HepG2 (cell line): Measurements from ENCODE around the gene MRPL34. TPM values are rescaled to one million over a fixed set of nuclear protein-coding genes. Genes with fewer than 3 reads are reported as not detected.

Source experiments
- ATF3 ChIP-seq: sonication (generic); formaldehyde crosslinking; IDR thresholded peaks from 2 replicates; pipeline ENCODE4 v1.4.0; 2020; ENCODE audit warnings: missing genetic modification reagents
- HNF1A ChIP-seq, 2 experiments: sonication (generic) in 1 of 2; formaldehyde crosslinking in 1 of 2; IDR thresholded peaks; 2 replicates each; pipeline versions ENCODE4 v1.4.0 to v1.6.1; 2016 to 2020; ENCODE audit warnings: borderline replicate concordance in 1 of 2, low read depth in 1 of 2, mild to moderate bottlenecking in 1 of 2, missing genetic modification reagents in 1 of 2
- KAT8 ChIP-seq: IDR thresholded peaks from 2 replicates; pipeline ENCODE4 v1.6.1; 2016; ENCODE audit warnings: missing genetic modification reagents, missing compliant biosample characterization
- KDM5A ChIP-seq: fragments of 200-600 bp; sonication (generic); IDR thresholded peaks from 2 replicates; pipeline ENCODE4 v1.7.0; 2018; ENCODE audit warnings: antibody characterized with exemption, mild to moderate bottlenecking, low read length, borderline replicate concordance
- MNT ChIP-seq: fragments of 450-650 bp; IDR thresholded peaks from 2 replicates; pipeline ENCODE4 v1.6.1; 2016
- MYPOP ChIP-seq: sonication (generic); formaldehyde crosslinking; IDR thresholded peaks from 2 replicates; pipeline ENCODE4 v1.8.1; 2023; ENCODE audit warnings: mild to moderate bottlenecking, moderate library complexity, missing genetic modification reagents
- RNF219 ChIP-seq: sonication (generic); formaldehyde crosslinking; IDR thresholded peaks from 2 replicates; pipeline ENCODE4 v1.5.0; 2020; ENCODE audit warnings: mild to moderate bottlenecking, missing genetic modification reagents
- SAFB2 ChIP-seq: sonication (generic); formaldehyde crosslinking; IDR thresholded peaks from 2 replicates; pipeline ENCODE4 v1.5.1; 2020; ENCODE audit warnings: missing genetic modification reagents, low read depth, mild to moderate bottlenecking, borderline replicate concordance
- SNAI1 ChIP-seq: sonication (generic); formaldehyde crosslinking; IDR thresholded peaks from 2 replicates; pipeline ENCODE4 v1.5.0; 2020; ENCODE audit warnings: mild to moderate bottlenecking, missing genetic modification reagents, borderline replicate concordance
- SOX5 ChIP-seq: IDR thresholded peaks from 2 replicates; pipeline ENCODE4 v1.6.1; 2016; ENCODE audit warnings: borderline replicate concordance
- THAP11 ChIP-seq: IDR thresholded peaks from 2 replicates; pipeline ENCODE4 v1.6.1; 2016; ENCODE audit warnings: missing biosample characterization, missing genetic modification reagents
- ZBTB20 ChIP-seq: sonication (generic); formaldehyde crosslinking; IDR thresholded peaks from 2 replicates; pipeline ENCODE4 v1.8.1; 2023; ENCODE audit warnings: missing genetic modification reagents, low read depth, mild to moderate bottlenecking, borderline replicate concordance
- ZBTB43 ChIP-seq: sonication (generic); formaldehyde crosslinking; conservative IDR thresholded peaks from 2 replicates; pipeline ENCODE4 v1.4.0; 2020; ENCODE audit warnings: missing genetic modification reagents
- ZNF605 ChIP-seq: sonication (generic); formaldehyde crosslinking; IDR thresholded peaks from 2 replicates; pipeline ENCODE4 v1.8.0; 2022; ENCODE audit warnings: mild to moderate bottlenecking, missing genetic modification reagents
- ZNF704 ChIP-seq: sonication (generic); formaldehyde crosslinking; IDR thresholded peaks from 2 replicates; pipeline ENCODE4 v1.8.1; 2023; ENCODE audit warnings: mild to moderate bottlenecking, inconsistent platforms, moderate library complexity, missing genetic modification reagents, borderline replicate concordance
- ZNF782 ChIP-seq: sonication (generic); formaldehyde crosslinking; IDR thresholded peaks from 2 replicates; pipeline ENCODE4 v1.4.0; 2020; ENCODE audit warnings: missing genetic modification reagents, mild to moderate bottlenecking, borderline replicate concordance
- polyA plus RNA-seq, 8 experiments: library from polyadenylated mRNA; depleted of rRNA in 3 of 8; stranded (reverse) in 7 of 8; unstranded in 1 of 8; fragments of >200 nt; fragmentation: Illumina TruSeq in 4 of 8; extraction: Trizol in 4 of 8; gene quantifications; 2 replicates each; pipeline versions ENCODE4 v1.2.1 to v1.2.3, GENCODE V29; 2011 to 2016; ENCODE audit warnings: low read depth in 4 of 8, missing spikeins in 1 of 8, mixed read lengths in 1 of 8; ENCODE audit not compliant: insufficient read depth in 1 of 8
- total RNA-seq, 5 experiments: library from RNA; depleted of rRNA; stranded (reverse); fragments of >200 nt; fragmentation: Illumina TruSeq; extraction: Trizol; gene quantifications; 2 replicates each; pipeline ENCODE4 v1.2.3, GENCODE V29; 2016; ENCODE audit warnings: low read depth in 1 of 5

MRPL34 gene
- total and polyA plus RNA-seq, 2 of the 13 experiments (the other 11 are each of a cell fraction or from before 2014, with no cell fraction given) = 74.0 to 77.3 TPM

- TF ChIP-seq RNF219 (CRISPR knock-in tag) (no peak), SOX5 (CRISPR knock-in tag) (peak; percentile 18; the same call in 1 of the 2 replicates), ZBTB20 (CRISPR knock-in tag) (peak; percentile 64; the same call in 1 of the 2 replicates), MNT (no peak), MYPOP (CRISPR knock-in tag) (no peak), THAP11 (CRISPR knock-in tag) (peak; percentile 67), SNAI1 (CRISPR knock-in tag) (no peak), ATF3 (peak; percentile 15; the same call in 1 of the 2 replicates), SAFB2 (CRISPR knock-in tag) (no peak), ZNF782 (CRISPR knock-in tag) (0 out of 2 replicates have a peak, but pooled peaks have one; percentile 32), ZNF704 (CRISPR knock-in tag) (peak; percentile 40; the same call in 1 of the 2 replicates), ZBTB43 (CRISPR knock-in tag) (0 out of 2 replicates have a peak, but pooled peaks have one; percentile 47), KDM5A (no peak; the same call in 1 of the 2 replicates), HNF1A (IDR thresholded peaks at IDR 0.05; ENCODE audit: low read depth) (no peak), HNF1A (CRISPR knock-in tag; IDR thresholded peaks at IDR 0.05; ENCODE audit: borderline replicate concordance) (peak; percentile 41; the same call in 1 of the 2 replicates), ZNF605 (CRISPR knock-in tag) (no peak), KAT8 (peak; percentile 48; the same call in 1 of the 2 replicates)
These were observed 35.2 kb downstream of the MRPL34 start (continued) for GRCh38 chr19:17340871-17341357.
